Measurements from ENCODE around the gene ITPR1. TPM values are rescaled to one million over a fixed set of nuclear protein-coding genes. Genes with fewer than 3 reads are reported as not detected.

The ITPR1 gene
- total and polyA plus RNA-seq, 10 of the 15 experiments (the other 5 are each of a cell fraction or from before 2014, with no cell fraction given): 12.2 to 239 (median 28.4) TPM

- no peak for FAIRE-seq
- intact Hi-C loops (cut with micrococcal nuclease; ENCODE audit: unreplicated experiment): no loop called here
- BruUV-seq (replicated peaks): no TSS peak
- ChIA-PET RAD21 (ENCODE audit: unreplicated experiment) (no interaction called here), CTCF (interaction anchor here (0.7 to 1.8 kb wide), 3 partner anchors 9 to 96 kb away, joined by 3 to 6 read pairs (median 3); no protein-coding TSS in a partner anchor), SMC1A (ENCODE audit: uncharacterized antibody, unreplicated experiment) (interaction anchor here (0.5 to 1.5 kb wide), 4 partner anchors 10 to 241 kb away, joined by 3 to 4 read pairs (median 3); no protein-coding TSS in a partner anchor), POLR2A (interaction anchor here (0.6 kb wide), 1 partner anchor 33 kb away, joined by 9 read pairs; no protein-coding TSS in a partner anchor)
- H3K27me3 ChIP-seq (replicated peaks in 1 of 2; ENCODE audit: control insufficient read depth in 2 of 2, insufficient read depth in 2 of 2, low read length in 1 of 2): no peaks in the 10 kb centered on the region
- H2AFZ ChIP-seq (ENCODE audit: control insufficient read depth, low read depth, low read length): no peak overlapping the region
- no peaks in the 10 kb centered on the region for H3K36me3 ChIP-seq (ENCODE audit: control insufficient read depth in 2 of 2, insufficient read depth in 2 of 2, low read length in 1 of 2)
- no peak overlapping the region for H3K27ac ChIP-seq (ENCODE audit: control insufficient read depth, insufficient read depth)
- no peaks in the 10 kb centered on the region for H4K20me1 ChIP-seq (ENCODE audit: control insufficient read depth, insufficient read depth)
- no peaks in the 10 kb centered on the region for H3K4me1 ChIP-seq (ENCODE audit: control insufficient read depth, insufficient read depth, low read length)
- no peak overlapping the region for H3K9ac ChIP-seq (ENCODE audit: control insufficient read depth, insufficient read depth, low read length)
- H3K9me3 ChIP-seq (replicated peaks; ENCODE audit: control insufficient read depth, insufficient read depth, low read length): no peaks in the 10 kb centered on the region
- no peak for DNase-seq (ENCODE audit: low read depth, low spot score)
- no peak overlapping the region for H3K4me3 ChIP-seq
- H3K79me2 ChIP-seq (ENCODE audit: control insufficient read depth, insufficient read depth, low read length): no peaks in the 10 kb centered on the region
- 75% methylated on average over 6 of the region's 6 CpGs for WGBS (ENCODE audit: insufficient coverage, insufficient replicate concordance, low lambda C conversion rate, missing lambda C conversion rate)
- no peak for TF ChIP-seq EED (IDR thresholded peaks at IDR 0.05; ENCODE audit: low read depth)
- no peak for TF ChIP-seq SMARCA5 (IDR thresholded peaks at IDR 0.05)
- TF ChIP-seq ZNF622 (IDR thresholded peaks at IDR 0.05): no peak
- no peak for TF ChIP-seq HCFC1 (IDR thresholded peaks at IDR 0.05; ENCODE audit: low read length)
- TF ChIP-seq NFIC (IDR thresholded peaks at IDR 0.05; ENCODE audit: low read depth, low read length): no peak
- TF ChIP-seq POLR2A (IDR thresholded peaks at IDR 0.05; ENCODE audit: low read depth, low read length): no peak
- TF ChIP-seq ZBED1 (IDR thresholded peaks at IDR 0.05; ENCODE audit: borderline replicate concordance): no peak
- TF ChIP-seq ESRRA (IDR thresholded peaks at IDR 0.05; ENCODE audit: low read length): no peak
- no peak for TF ChIP-seq ZNF687 (IDR thresholded peaks at IDR 0.05)
- TF ChIP-seq SMAD1 (IDR thresholded peaks at IDR 0.05; ENCODE audit: low read depth, partially characterized antibody): no peak
- TF ChIP-seq TCF3 (IDR thresholded peaks at IDR 0.05; ENCODE audit: borderline replicate concordance, insufficient read depth, low read depth, low read length): no peak
- no peak for TF ChIP-seq BMI1 (IDR thresholded peaks at IDR 0.05; ENCODE audit: borderline replicate concordance)
- no peak for TF ChIP-seq CEBPB (IDR thresholded peaks at IDR 0.05; ENCODE audit: borderline replicate concordance in 1 of 2, low read depth in 2 of 2, low read length in 2 of 2)
- no peak for TF ChIP-seq TCF7 (IDR thresholded peaks at IDR 0.05; ENCODE audit: borderline replicate concordance)
- H3K4me2 ChIP-seq (ENCODE audit: control insufficient read depth, insufficient read depth): no peak overlapping the region
- ATAC-seq: no peak
- in situ Hi-C loops (cut with MboI): no loop called here
These were observed 45.0 kb upstream of the ITPR1 start for GRCh38 chr3:4448187-4448586.

Measured in GM12878 (cell line).